Measurements from ENCODE around the gene IGLL5.

The IGLL5 gene

GRCh38 chr22:22887621-22888503 lies at the start of gene IGLL5:
Gene IGLL5, plus strand, starts transcription at chr22:22887816. Its CDS starts 238 bp downstream, at chr22:22888054.
- H3K4me1 ChIP-seq: no peaks in the 10 kb centered on the region
- H3K27ac ChIP-seq: no peak within 1 kb of the TSS
- no peaks in the 10 kb centered on the region for H3K36me3 ChIP-seq (ENCODE audit: control insufficient read depth, insufficient read depth, low read length)
- H2AFZ ChIP-seq: no peak within 1 kb of the TSS
- no peaks in the 10 kb centered on the region for H3K27me3 ChIP-seq (ENCODE audit: control insufficient read depth, insufficient read depth, low read length)
- no peak within 1 kb of the TSS for H3K4me2 ChIP-seq (ENCODE audit: low read length)
- no peaks in the 10 kb centered on the region for H3K9me3 ChIP-seq (ENCODE audit: control insufficient read depth, low read length)
- H3K9ac ChIP-seq: no peak within 1 kb of the TSS
- H3K4me3 ChIP-seq (ENCODE audit: low read depth, low read length): no peak within 1 kb of the TSS
- TF ChIP-seq CTCF (IDR thresholded peaks at IDR 0.05): no peak
- no peaks in the 10 kb centered on the region for H3K79me2 ChIP-seq

GRCh38 chr22:22838148-22838786 lies 49.3 kb upstream of the IGLL5 start:
- no peak overlapping the region for H3K4me3 ChIP-seq (ENCODE audit: low read depth, low read length)
- H2AFZ ChIP-seq: no peak overlapping the region
- H3K27me3 ChIP-seq (ENCODE audit: control insufficient read depth, insufficient read depth, low read length): no peaks in the 10 kb centered on the region
- H3K79me2 ChIP-seq: no peaks in the 10 kb centered on the region
- no peak for TF ChIP-seq CTCF (IDR thresholded peaks at IDR 0.05)
- no peaks in the 10 kb centered on the region for H3K36me3 ChIP-seq (ENCODE audit: control insufficient read depth, insufficient read depth, low read length)
- H3K27ac ChIP-seq: no peak overlapping the region
- no peaks in the 10 kb centered on the region for H3K4me1 ChIP-seq
- H3K9ac ChIP-seq: no peak overlapping the region
- no peaks in the 10 kb centered on the region for H3K9me3 ChIP-seq (ENCODE audit: control insufficient read depth, low read length)
- H3K4me2 ChIP-seq (ENCODE audit: low read length): no peak overlapping the region

- H3K9ac ChIP-seq: no peak overlapping the region
- no peaks in the 10 kb centered on the region for H3K27me3 ChIP-seq (ENCODE audit: control insufficient read depth, insufficient read depth, low read length)
- no peaks in the 10 kb centered on the region for H3K4me1 ChIP-seq
- H3K4me2 ChIP-seq (ENCODE audit: low read length): no peak overlapping the region
- H3K27ac ChIP-seq: no peak overlapping the region
- TF ChIP-seq CTCF (IDR thresholded peaks at IDR 0.05): no peak
- no peak overlapping the region for H3K4me3 ChIP-seq (ENCODE audit: low read depth, low read length)
- H3K9me3 ChIP-seq (ENCODE audit: control insufficient read depth, low read length): no peaks in the 10 kb centered on the region
- no peak overlapping the region for H2AFZ ChIP-seq
- H3K36me3 ChIP-seq (ENCODE audit: control insufficient read depth, insufficient read depth, low read length): no peaks in the 10 kb centered on the region
- no peaks in the 10 kb centered on the region for H3K79me2 ChIP-seq
Observed at GRCh38 chr22:22839570-22840314, 47.9 kb upstream of the IGLL5 start.

GRCh38 chr22:22840780-22841179 lies 46.8 kb upstream of the IGLL5 start:
- no peak for TF ChIP-seq CTCF (IDR thresholded peaks at IDR 0.05)
- H3K79me2 ChIP-seq: no peaks in the 10 kb centered on the region

More at GRCh38 chr22:22840780-22841179, 46.8 kb upstream of the IGLL5 start:
- no peaks in the 10 kb centered on the region for H3K9me3 ChIP-seq (ENCODE audit: control insufficient read depth, low read length)
- no peak overlapping the region for H3K4me3 ChIP-seq (ENCODE audit: low read depth, low read length)
- H3K9ac ChIP-seq: no peak overlapping the region
- H3K4me1 ChIP-seq: no peaks in the 10 kb centered on the region
- no peaks in the 10 kb centered on the region for H3K27me3 ChIP-seq (ENCODE audit: control insufficient read depth, insufficient read depth, low read length)
- no peak overlapping the region for H2AFZ ChIP-seq
- H3K4me2 ChIP-seq (ENCODE audit: low read length): no peak overlapping the region
- no peaks in the 10 kb centered on the region for H3K36me3 ChIP-seq (ENCODE audit: control insufficient read depth, insufficient read depth, low read length)
- H3K27ac ChIP-seq: no peak overlapping the region

All from parathyroid adenoma (tissue), 2 donors.